Smooth muscle cell (in vitro differentiated cells): ENCODE data around the gene CD82. TPM values are rescaled to one million over a fixed set of nuclear protein-coding genes. Genes with fewer than 3 reads are reported as not detected.

Experiments
- DNase-seq: peaks from one replicate; lab custom pipeline; 2025; ENCODE audit not compliant: unreplicated experiment; lab: John Stamatoyannopoulos, UW
- H2AFZ ChIP-seq: fragments of 200-600 bp; sonication (generic); 2 replicates; pipeline ENCODE4 v1.6.0; 2016; ENCODE audit warnings: antibody characterized with exemption, low read depth, mild to moderate bottlenecking
- H3F3A ChIP-seq: fragments of 200-600 bp; sonication (generic); 2 replicates; pipeline ENCODE4 v1.6.0; 2017; ENCODE audit warnings: antibody characterized with exemption, low read depth
- H3K27ac ChIP-seq: fragments of 200-600 bp; sonication (generic); 2 replicates; pipeline ENCODE4 v1.5.1; 2016; ENCODE audit warnings: low read depth, mild to moderate bottlenecking
- H3K27me3 ChIP-seq: fragments of 200-600 bp; sonication (generic); 2 replicates; pipeline ENCODE4 v1.6.1; 2016; ENCODE audit warnings: low read depth, mild to moderate bottlenecking
- H3K36me3 ChIP-seq: fragments of 200-600 bp; sonication (generic); 2 replicates; pipeline ENCODE4 v1.5.1; 2016; ENCODE audit warnings: low read depth
- H3K4me1 ChIP-seq: fragments of 200-600 bp; sonication (generic); 2 replicates; pipeline ENCODE4 v1.5.1; 2016; ENCODE audit warnings: low read depth
- H3K4me2 ChIP-seq: fragments of 200-600 bp; sonication (generic); 2 replicates; pipeline ENCODE4 v1.6.0; 2016; ENCODE audit warnings: mild to moderate bottlenecking
- H3K4me3 ChIP-seq: fragments of 200-600 bp; sonication (generic); 2 replicates; pipeline ENCODE4 v1.5.1; 2016; ENCODE audit warnings: mild to moderate bottlenecking
- H3K79me2 ChIP-seq: fragments of 200-600 bp; sonication (generic); 2 replicates; pipeline ENCODE4 v1.6.0; 2016; ENCODE audit warnings: low read depth, mild to moderate bottlenecking
- H3K9ac ChIP-seq: fragments of 200-600 bp; sonication (generic); 2 replicates; pipeline ENCODE4 v1.6.0; 2016; ENCODE audit warnings: low read depth
- H3K9me3 ChIP-seq: fragments of 200-600 bp; sonication (generic); replicated peaks from 2 replicates; pipeline ENCODE4 v1.5.1; 2016; ENCODE audit warnings: low read depth
- H4K20me1 ChIP-seq: fragments of 200-600 bp; sonication (generic); 2 replicates; pipeline ENCODE4 v1.6.0; 2016; ENCODE audit warnings: low read depth
- WGBS: methylation state at CpG from one replicate; pipeline ENCODE4 v1.1.7; 2016; ENCODE audit warnings: low lambda C conversion rate; 5-methylcytosine and 5-hydroxymethylcytosine counted together
- polyA plus RNA-seq: library from polyadenylated mRNA; unstranded; fragments of >200 nt; fragmentation: Nextera tagmentation; extraction: Ambion mirVana; gene quantifications from 2 replicates; pipeline ENCODE4 v1.2.1, GENCODE V29; 2016
- total RNA-seq: library from RNA; depleted of rRNA; stranded (reverse); fragments of >200 nt; gene quantifications from 2 replicates; pipeline ENCODE4 v1.2.3, GENCODE V29; 2014
- TF ChIP-seq, protein P1 (sequence below): fragments of 200-600 bp; sonication (generic); IDR thresholded peaks from 2 replicates; pipeline ENCODE4 v1.5.1; 2017; ENCODE audit warnings: borderline replicate concordance, mild to moderate bottlenecking, antibody characterized with exemption; ENCODE audit not compliant: insufficient read depth, poor library complexity, severe bottlenecking

CD82 gene
- total and polyA plus RNA-seq, 2 experiments from 2014 or later = 58.6 to 270 TPM

DNA sequence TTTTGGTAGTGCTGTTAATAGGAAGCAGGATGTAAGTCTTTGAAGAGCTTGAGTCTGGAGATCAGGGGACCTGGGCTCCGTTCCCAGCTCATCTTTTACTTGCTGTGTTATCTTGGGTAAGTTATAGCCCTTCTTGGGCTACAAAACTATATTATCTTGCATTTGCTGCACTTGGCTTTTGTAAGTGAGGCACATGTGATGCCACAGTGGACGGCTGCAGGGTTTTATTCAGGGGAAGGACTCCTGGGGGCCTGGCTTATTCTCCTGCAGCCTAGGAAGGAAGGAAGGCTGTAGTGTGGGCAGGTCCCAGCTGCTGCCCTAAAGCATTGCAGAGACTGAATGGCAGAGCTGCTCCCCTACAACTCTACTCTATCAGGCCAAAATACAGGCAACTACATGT is 6.4 kb downstream of the CD82 start:
- TF ChIP-seq, protein P1, sequence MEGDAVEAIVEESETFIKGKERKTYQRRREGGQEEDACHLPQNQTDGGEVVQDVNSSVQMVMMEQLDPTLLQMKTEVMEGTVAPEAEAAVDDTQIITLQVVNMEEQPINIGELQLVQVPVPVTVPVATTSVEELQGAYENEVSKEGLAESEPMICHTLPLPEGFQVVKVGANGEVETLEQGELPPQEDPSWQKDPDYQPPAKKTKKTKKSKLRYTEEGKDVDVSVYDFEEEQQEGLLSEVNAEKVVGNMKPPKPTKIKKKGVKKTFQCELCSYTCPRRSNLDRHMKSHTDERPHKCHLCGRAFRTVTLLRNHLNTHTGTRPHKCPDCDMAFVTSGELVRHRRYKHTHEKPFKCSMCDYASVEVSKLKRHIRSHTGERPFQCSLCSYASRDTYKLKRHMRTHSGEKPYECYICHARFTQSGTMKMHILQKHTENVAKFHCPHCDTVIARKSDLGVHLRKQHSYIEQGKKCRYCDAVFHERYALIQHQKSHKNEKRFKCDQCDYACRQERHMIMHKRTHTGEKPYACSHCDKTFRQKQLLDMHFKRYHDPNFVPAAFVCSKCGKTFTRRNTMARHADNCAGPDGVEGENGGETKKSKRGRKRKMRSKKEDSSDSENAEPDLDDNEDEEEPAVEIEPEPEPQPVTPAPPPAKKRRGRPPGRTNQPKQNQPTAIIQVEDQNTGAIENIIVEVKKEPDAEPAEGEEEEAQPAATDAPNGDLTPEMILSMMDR = no peak
- no peaks in the 10 kb centered on the region for H3K9me3 ChIP-seq
- 56% methylated on average over 2 of the region's 2 CpGs for WGBS
- peaks cover 5% of the 10 kb centered on the region for H3F3A ChIP-seq
- H2AFZ ChIP-seq = no peak overlapping the region
- H3K27me3 ChIP-seq = no peaks in the 10 kb centered on the region
- H3K9ac ChIP-seq = no peak overlapping the region
- peak overlapping the region; percentile 40 for H3K27ac ChIP-seq
- peaks cover 30% of the 10 kb centered on the region for H3K79me2 ChIP-seq
- no peak overlapping the region for H3K4me3 ChIP-seq
- no peaks in the 10 kb centered on the region for H4K20me1 ChIP-seq
- peaks cover 23% of the 10 kb centered on the region for H3K4me1 ChIP-seq
- no peak overlapping the region for H3K4me2 ChIP-seq
- DNase-seq = no peak
- H3K36me3 ChIP-seq = no peaks in the 10 kb centered on the region

DNA sequence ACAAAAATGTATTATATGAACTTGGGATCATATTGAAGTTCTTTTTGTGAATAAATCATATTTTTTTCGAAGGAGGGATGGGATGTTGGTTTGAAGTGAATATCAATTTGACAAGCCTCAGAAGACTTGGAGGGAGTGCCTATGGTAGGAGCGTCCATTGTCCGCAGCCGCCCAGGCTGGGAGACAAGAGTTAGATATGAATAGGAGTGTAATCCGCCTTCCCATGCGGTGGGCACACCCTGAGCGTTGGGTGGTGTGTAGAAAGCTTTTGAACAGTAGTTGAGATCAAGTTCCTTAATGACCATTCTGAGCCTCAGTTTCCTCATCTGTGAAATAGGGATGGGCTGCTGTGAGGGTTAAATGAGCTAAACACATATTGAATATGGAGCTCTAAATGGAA is 7.0 kb downstream of the CD82 start:
- WGBS = 95% methylated on average over 7 of the region's 7 CpGs
- TF ChIP-seq, protein P1 = no peak
- H3K27ac ChIP-seq = no peak overlapping the region

DNA sequence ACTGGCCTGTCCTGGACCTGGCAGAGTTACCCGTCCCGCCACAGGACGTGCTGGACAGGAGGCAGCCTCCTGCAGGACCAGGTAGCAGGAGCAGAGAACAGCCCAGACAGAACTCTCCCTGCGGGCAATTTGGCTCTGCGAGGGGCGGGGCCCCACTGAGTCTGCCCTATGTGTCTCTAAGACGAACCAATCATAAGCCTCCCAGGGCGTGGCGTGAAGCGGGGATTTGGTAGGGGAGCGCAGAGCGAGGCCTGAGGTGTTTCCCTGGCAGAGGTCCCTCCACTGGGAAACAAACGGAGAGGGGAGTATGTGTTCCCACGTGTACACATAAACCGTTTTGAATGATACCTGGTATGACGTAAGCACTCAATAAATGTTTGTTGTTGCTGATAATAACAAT is 7.4 kb downstream of the CD82 start:
- peak overlapping the region; percentile 99 for H3K27ac ChIP-seq
- TF ChIP-seq, protein P1 = no peak
- H3K4me3 ChIP-seq = no peak overlapping the region
- peaks cover 23% of the 10 kb centered on the region for H3K4me1 ChIP-seq
- H3K9me3 ChIP-seq = no peaks in the 10 kb centered on the region
- peaks cover 34% of the 10 kb centered on the region for H3K79me2 ChIP-seq
- H4K20me1 ChIP-seq = no peaks in the 10 kb centered on the region
- WGBS = 84% methylated on average over 16 of the region's 16 CpGs
- H3K9ac ChIP-seq = no peak overlapping the region
- no peak overlapping the region for H3K4me2 ChIP-seq
- no peaks in the 10 kb centered on the region for H3K36me3 ChIP-seq
- no peaks in the 10 kb centered on the region for H3K27me3 ChIP-seq
- no peak overlapping the region for H2AFZ ChIP-seq
- peaks cover 5% of the 10 kb centered on the region for H3F3A ChIP-seq
- no peak for DNase-seq

More for the DNA sequence above, 7.0 kb downstream of the CD82 start:
- peaks cover 23% of the 10 kb centered on the region for H3K4me1 ChIP-seq
- peaks cover 34% of the 10 kb centered on the region for H3K79me2 ChIP-seq
- no peaks in the 10 kb centered on the region for H3K9me3 ChIP-seq
- H4K20me1 ChIP-seq = no peaks in the 10 kb centered on the region
- peaks cover 5% of the 10 kb centered on the region for H3F3A ChIP-seq
- no peak overlapping the region for H3K4me2 ChIP-seq
- no peaks in the 10 kb centered on the region for H3K27me3 ChIP-seq
- H3K4me3 ChIP-seq = no peak overlapping the region
- no peak overlapping the region for H2AFZ ChIP-seq
- H3K9ac ChIP-seq = no peak overlapping the region
- DNase-seq = no peak
- H3K36me3 ChIP-seq = no peaks in the 10 kb centered on the region

DNA sequence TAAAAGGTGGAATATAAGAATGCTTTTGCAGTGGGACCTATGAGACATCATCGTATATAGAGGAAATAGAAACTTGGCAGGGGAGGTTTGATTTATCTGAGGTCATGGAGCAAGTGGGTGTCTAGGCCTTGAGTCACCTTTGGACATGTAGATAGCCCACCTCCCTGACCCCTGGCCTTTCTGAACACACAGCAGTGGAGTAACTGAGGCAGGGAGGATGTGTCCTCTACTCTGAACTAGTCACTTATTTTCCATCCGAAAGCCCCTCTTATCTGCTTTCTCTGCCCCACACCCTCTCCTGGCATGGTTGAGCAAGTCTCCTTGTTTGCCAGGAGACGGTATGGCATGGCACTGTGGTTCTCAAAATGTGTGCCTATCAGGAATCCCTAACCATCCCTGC is 7.9 kb downstream of the CD82 start:
- no peaks in the 10 kb centered on the region for H3K36me3 ChIP-seq
- peaks cover 1% of the 10 kb centered on the region for H4K20me1 ChIP-seq
- TF ChIP-seq, protein P1 = no peak
- 85% methylated on average over 3 of the region's 3 CpGs for WGBS
- DNase-seq = no peak
- H3K27ac ChIP-seq = peak overlapping the region; percentile 99
- peaks cover 5% of the 10 kb centered on the region for H3F3A ChIP-seq
- peaks cover 34% of the 10 kb centered on the region for H3K79me2 ChIP-seq
- H3K4me2 ChIP-seq = peak overlapping the region; percentile 71
- peaks cover 21% of the 10 kb centered on the region for H3K4me1 ChIP-seq
- H3K9ac ChIP-seq = peak overlapping the region; percentile 53
- no peaks in the 10 kb centered on the region for H3K27me3 ChIP-seq
- no peak overlapping the region for H2AFZ ChIP-seq
- H3K4me3 ChIP-seq = no peak overlapping the region
- no peaks in the 10 kb centered on the region for H3K9me3 ChIP-seq
